ENCODE measurements around the gene ARF4. TPM values are rescaled to one million over a fixed set of nuclear protein-coding genes. Genes with fewer than 3 reads are reported as not detected.
"Not testable (repeated sequence)": the region's sequence is repeated elsewhere in the genome, so short reads cannot be mapped to it uniquely, and the experiment has no call there.

ARF4 gene
- total RNA-seq (2014; rRNA removed; shearing (Covaris generic)), result 179 and 180 TPM in 2 replicates

DNA sequence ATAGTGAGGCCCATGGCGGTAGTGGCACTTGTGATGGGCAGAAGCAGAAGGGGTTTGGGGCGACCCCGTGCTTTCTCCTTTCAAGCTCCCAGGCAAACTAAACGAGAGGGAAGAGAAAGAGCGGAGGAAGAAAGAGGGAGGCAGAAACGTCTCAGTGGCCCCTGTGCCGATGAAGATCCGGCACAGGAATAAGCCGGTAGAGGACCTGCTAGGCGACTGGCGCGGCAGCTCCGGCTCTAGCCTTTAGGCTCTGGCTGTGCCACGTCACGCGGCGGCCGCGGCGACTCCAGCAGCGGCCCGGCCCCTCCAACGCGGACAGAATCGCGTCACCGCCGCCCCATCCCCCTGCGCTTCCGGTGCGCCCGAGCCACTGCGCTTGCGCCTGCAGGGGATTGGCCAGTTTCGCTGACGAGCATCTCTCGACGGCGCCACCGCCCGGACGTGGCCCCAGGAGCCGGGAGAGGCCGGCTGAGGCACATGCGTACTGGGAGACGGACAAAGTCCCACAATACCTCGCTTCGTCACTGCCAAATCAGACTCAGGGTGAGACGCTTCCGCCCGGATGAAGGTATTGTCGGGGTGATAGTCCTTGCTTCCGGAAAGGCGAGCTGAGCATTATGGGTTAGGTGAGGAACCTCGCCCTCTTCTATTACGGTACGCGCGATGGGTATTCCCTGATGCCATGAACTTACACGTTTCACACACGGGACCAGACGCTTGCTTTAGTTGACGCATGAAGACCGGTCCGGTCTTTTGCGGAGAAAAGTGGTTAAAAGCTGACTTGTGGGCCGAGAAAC is at the start of gene ARF4:
ARF4 (minus strand) TSS at position 218 of the 797 bp plus-strand sequence; CDS start at position 14, 204 bp downstream.
- H3K27ac ChIP-seq, result peak within 1 kb of the TSS; percentile 83
- H3K36me3 ChIP-seq, result peaks cover 12% of the 10 kb centered on the region
- H3K4me3 ChIP-seq, result peak within 1 kb of the TSS; percentile 77
- H3K27me3 ChIP-seq, result no peaks in the 10 kb centered on the region
- DNase-seq, result peak; percentile 96 to 97
- H3K9me3 ChIP-seq (replicated peaks), result no peaks in the 10 kb centered on the region
- H3K4me1 ChIP-seq, result no peaks in the 10 kb centered on the region

DNA sequence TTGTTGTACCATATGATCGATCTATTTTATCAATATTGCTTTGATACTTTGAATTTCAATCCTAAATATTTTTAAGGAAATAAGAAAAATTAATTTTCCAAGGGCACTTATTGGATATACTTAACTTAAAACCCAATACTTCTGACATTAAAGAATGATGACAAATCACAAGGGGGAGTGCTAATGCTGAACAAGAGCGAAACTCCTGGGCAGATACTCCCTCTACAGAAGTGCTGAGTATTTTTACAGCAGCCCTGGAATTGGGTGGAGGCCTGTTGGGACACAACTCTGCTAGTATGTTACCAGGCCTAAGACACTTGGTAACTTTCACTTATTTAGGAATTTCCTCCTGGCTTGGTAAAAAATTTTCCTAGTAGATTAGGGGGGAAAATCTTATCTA is 49.6 kb upstream of the ARF4 start:
- no peaks in the 10 kb centered on the region for H3K9me3 ChIP-seq (replicated peaks)
- H3K36me3 ChIP-seq, result no peaks in the 10 kb centered on the region
- DNase-seq, result peak in 1 of 2 experiments; percentile 2
- H3K4me1 ChIP-seq, result no peaks in the 10 kb centered on the region
- H3K4me3 ChIP-seq, result no peak overlapping the region
- H3K27ac ChIP-seq, result no peak overlapping the region
- no peaks in the 10 kb centered on the region for H3K27me3 ChIP-seq

DNA sequence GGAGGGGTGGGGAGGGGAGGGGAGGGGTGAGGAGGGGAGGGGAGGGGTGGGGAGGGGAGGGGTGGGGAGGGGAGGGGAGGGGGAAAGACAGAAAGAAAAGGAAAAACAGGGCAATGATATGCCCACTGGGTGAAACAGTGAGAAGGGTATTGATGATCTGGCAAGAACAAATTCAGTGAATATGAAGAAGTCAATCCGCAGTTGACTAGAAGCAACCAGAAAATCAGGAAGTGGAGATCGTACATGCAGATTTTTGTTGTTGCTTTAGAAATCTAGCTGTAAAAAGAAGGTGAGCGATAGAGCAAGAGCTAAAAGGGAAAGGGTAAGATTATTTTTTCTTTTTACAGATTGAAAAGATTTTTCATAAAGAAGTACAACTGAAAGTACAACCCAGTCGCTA is 47.6 kb upstream of the ARF4 start:
- Histone ChIP-seq H3K36me3 (no peaks in the 10 kb centered on the region), H3K27ac (no peak overlapping the region), H3K27me3 (no peaks in the 10 kb centered on the region), H3K9me3 (replicated peaks) (no peaks in the 10 kb centered on the region), H3K4me1 (no peaks in the 10 kb centered on the region), H3K4me3 (no peak overlapping the region)
- DNase-seq, result no peak

DNA sequence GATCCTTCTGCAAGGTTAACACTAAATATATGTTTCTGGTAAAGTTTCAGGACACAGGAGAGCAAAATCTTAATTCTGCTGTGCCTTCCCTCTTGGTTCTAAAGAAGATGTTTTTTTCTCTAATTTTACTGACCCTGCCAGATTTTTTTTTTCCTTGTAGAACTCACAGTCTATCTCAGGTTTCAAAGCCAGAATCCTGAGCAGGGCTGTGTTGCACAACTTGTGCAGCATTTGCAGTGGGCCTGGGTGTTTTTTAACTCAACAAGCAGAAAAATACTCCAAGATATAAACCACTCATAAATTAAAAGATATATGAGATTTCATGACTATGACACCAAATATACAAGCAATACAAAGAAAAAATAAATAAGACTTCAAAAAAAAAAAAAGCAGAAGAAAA is 40.2 kb upstream of the ARF4 start:
- DNase-seq, result no peak
- H3K27me3 ChIP-seq, result no peaks in the 10 kb centered on the region
- H3K4me1 ChIP-seq, result no peaks in the 10 kb centered on the region
- H3K4me3 ChIP-seq, result no peak overlapping the region
- H3K36me3 ChIP-seq, result peaks cover 6% of the 10 kb centered on the region; the same call in 1 of the 2 replicates
- H3K27ac ChIP-seq, result no peak overlapping the region
- H3K9me3 ChIP-seq (replicated peaks), result no peaks in the 10 kb centered on the region

DNA sequence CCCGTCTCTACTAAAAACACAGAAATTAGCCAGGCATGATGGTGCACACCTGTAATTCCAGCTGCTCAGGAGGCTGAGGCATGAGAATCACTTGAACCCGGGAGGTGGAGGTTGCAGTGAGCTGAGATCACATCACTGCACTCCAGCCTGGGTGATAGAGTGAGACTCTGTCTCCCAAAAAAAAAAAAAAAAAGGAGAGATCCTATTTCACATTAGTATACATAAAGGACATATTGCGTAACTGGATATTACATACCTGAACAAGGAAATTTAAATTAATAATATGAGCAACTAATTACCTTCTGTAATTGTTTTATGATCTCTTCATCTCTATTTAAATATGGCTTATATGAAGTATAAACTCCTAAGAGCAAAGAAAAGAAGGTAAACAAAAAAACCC is 37.1 kb upstream of the ARF4 start:
- not testable (repeated sequence) for H3K4me3 ChIP-seq; H3K9me3 ChIP-seq (replicated peaks); H3K27me3 ChIP-seq; DNase-seq; H3K4me1 ChIP-seq; H3K27ac ChIP-seq
- H3K36me3 ChIP-seq, result peaks cover 18% of the 10 kb centered on the region

DNA sequence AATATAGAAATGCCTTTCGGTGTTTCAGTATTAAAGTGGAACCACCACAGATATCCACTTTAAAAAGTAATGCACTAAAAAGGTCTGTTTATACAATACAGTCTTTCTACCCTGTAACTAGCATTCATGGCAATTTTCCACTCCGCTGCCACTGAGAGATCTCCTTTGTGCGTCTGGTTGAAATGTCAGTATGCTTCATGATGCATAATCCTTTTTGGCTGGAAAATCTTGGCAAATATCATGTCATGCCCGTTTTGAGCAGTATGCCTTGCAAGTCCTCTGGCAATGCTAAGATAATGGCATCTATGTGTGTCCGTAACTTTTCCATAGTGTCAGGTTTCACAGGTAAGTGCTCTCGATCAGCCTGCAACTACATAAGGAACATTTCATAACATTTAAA is 30.8 kb upstream of the ARF4 start:
- Histone ChIP-seq H3K27me3 (no peaks in the 10 kb centered on the region), H3K4me3 (no peak overlapping the region), H3K36me3 (peaks cover 16% of the 10 kb centered on the region), H3K27ac (no peak overlapping the region), H3K9me3 (replicated peaks) (no peaks in the 10 kb centered on the region), H3K4me1 (no peaks in the 10 kb centered on the region)
- no peak for DNase-seq

DNA sequence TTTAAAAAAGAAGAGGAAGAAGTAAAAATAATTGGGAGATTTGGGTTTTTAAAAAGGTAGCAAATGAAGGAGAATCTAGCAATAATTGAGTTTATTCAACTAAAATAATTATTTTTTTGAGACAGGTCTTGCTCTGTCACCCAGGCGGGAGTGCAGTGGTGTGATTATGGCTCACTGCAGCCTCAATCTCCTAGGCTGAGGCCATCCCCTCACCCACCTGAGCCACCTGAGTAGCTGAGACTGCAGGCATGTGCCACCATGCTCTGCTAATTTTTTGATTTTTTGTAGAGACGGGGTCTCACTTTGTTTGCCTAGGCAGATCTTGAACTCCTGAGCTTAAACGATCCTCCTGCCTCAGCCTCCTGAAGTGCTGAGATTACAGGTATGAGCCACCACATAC is 27.7 kb upstream of the ARF4 start:
- Histone ChIP-seq H3K4me1 (no peaks in the 10 kb centered on the region), H3K36me3 (peaks cover under 1% of the 10 kb centered on the region; the same call in 1 of the 2 replicates), H3K9me3 (replicated peaks) (no peaks in the 10 kb centered on the region), H3K4me3 (no peak overlapping the region), H3K27ac (no peak overlapping the region), H3K27me3 (no peaks in the 10 kb centered on the region)
- no peak for DNase-seq

DNA sequence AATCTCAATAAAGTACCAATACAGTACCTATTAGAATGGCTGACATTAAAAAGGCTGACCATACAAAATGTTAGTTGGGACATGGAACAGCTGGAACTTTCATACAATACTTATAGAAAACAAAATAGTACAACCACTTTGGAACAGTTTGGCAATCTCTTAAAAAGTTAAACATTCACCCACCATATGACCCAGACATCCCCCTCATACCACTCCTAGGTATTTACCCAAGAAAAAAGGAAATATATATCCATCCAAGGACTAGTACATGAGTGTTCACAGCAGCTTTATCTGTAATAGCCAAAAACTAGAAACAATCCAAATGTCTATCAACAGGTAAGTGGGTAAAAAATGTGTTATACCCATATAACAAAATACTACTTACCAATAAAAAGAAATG is 25.2 kb upstream of the ARF4 start:
- DNase-seq, result no peak
- Histone ChIP-seq H3K27me3 (no peaks in the 10 kb centered on the region), H3K9me3 (replicated peaks) (no peaks in the 10 kb centered on the region), H3K4me1 (no peaks in the 10 kb centered on the region), H3K4me3 (no peak overlapping the region), H3K27ac (no peak overlapping the region), H3K36me3 (no peaks in the 10 kb centered on the region)

DNA sequence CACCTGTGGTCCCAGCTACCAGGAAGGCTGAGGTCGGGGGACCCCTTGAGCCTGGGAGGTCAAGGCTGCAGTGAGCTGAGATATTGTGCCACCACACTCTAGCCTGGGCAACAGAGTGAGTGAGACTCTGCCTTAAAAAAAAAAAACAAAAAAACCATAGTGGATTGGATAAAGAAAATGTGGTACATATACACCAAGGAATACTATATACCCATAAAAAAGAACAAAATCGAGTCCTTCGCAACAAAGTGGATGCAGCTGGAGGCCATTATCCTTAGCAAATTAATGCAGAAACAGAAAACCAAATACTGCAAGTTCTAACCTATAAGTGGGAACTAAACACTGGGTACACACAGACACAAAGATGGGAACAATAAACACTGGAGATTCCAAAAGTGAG is 20.6 kb upstream of the ARF4 start:
- H3K36me3 ChIP-seq, result no peaks in the 10 kb centered on the region
- H3K27ac ChIP-seq, result no peak overlapping the region
- no peaks in the 10 kb centered on the region for H3K9me3 ChIP-seq (replicated peaks)
- no peak for DNase-seq
- no peak overlapping the region for H3K4me3 ChIP-seq
- no peaks in the 10 kb centered on the region for H3K27me3 ChIP-seq
- no peaks in the 10 kb centered on the region for H3K4me1 ChIP-seq

DNA sequence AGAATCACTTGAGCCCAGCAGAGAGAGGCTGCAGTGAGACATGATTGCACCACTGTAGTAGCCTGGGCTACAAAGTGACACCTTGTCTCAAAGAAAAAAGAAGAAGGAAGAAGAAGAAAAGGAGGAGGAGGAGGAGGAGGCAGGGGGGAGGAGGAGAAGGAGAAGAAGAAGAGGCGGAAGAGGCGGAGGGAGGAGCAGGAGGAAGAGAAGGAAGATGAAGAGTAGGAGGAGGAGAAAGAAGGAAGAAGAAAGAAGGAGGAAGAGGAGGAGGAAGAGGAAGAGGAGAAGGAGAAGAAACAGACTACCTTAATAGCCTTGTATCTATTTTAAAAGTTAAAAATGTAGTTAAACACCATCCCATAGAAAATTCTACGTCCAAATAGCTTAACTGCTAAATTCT is 19.1 kb upstream of the ARF4 start:
- Histone ChIP-seq H3K9me3 (replicated peaks) (peaks cover 4% of the 10 kb centered on the region; the same call in 1 of the 2 replicates), H3K36me3 (no peaks in the 10 kb centered on the region), H3K27ac (no peak overlapping the region), H3K4me1 (no peaks in the 10 kb centered on the region), H3K4me3 (no peak overlapping the region), H3K27me3 (no peaks in the 10 kb centered on the region)
- DNase-seq, result no peak

DNA sequence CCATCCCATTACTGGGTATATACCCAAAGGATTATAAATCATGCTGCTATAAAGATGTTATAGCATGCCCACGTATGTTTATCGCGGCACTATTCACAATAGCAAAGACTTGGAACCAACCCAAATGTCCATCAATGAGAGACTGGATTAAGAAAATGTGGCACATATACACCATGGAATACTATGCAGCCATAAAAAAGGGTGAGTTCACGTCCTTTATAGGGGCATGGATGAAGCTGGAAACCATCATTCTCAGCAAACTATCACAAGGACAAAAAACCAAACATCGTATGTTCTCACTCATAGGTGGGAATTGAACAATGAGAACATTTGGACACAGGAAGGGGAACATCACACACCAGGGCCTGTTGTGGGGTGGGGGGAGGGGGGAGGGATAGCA is 14.7 kb upstream of the ARF4 start:
- not testable (repeated sequence) for H3K9me3 ChIP-seq (replicated peaks); H3K27ac ChIP-seq; H3K27me3 ChIP-seq; H3K4me1 ChIP-seq; H3K36me3 ChIP-seq; H3K4me3 ChIP-seq; DNase-seq

DNA sequence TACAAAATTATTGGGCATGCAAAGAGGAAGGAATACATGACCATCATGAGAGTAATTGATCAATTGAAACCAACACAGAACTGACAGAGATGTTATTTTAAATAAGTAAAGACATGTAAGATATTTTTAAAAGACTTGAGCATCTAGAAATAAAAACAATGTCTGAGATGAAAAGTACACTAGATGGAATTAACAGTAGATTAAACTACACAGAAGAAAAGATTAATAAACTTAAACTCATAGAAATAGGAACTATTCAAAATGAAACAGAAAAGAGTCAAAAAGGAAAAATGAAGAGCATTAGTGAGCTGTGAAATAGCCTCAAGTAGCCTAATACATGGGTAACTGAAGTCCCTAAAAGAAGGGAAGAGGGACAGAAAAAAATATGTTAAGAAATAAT is 8.5 kb upstream of the ARF4 start:
- Histone ChIP-seq H3K27me3 (no peaks in the 10 kb centered on the region), H3K4me3 (no peak overlapping the region), H3K36me3 (no peaks in the 10 kb centered on the region), H3K4me1 (no peaks in the 10 kb centered on the region), H3K27ac (no peak overlapping the region), H3K9me3 (replicated peaks) (0 out of 2 replicates have a peak, but pooled peaks cover 4% of the 10 kb centered on the region)
- no peak for DNase-seq

DNA sequence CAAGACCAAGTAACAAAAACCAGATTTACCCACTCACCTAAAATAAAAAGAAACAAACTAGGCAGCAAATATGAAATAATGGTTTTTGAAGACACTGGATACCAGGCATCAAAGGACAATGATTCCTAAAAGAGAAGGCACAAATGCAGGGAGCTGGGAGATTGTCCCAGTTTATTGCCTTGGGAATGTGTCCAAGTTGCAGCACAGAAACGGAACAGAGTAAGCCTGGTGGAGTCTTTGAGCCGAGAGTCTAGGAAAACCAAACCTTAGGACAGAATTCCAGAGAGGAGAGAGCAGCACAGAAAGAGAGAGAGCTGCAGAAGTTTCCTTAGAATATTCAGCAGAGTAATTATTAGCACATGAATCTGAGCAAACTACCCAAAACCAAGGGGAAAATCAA is 7.8 kb upstream of the ARF4 start:
- Histone ChIP-seq H3K36me3 (no peaks in the 10 kb centered on the region), H3K9me3 (replicated peaks) (0 out of 2 replicates have a peak, but pooled peaks cover 4% of the 10 kb centered on the region), H3K27me3 (no peaks in the 10 kb centered on the region), H3K4me1 (no peaks in the 10 kb centered on the region), H3K4me3 (no peak overlapping the region), H3K27ac (no peak overlapping the region)
- no peak for DNase-seq

DNA sequence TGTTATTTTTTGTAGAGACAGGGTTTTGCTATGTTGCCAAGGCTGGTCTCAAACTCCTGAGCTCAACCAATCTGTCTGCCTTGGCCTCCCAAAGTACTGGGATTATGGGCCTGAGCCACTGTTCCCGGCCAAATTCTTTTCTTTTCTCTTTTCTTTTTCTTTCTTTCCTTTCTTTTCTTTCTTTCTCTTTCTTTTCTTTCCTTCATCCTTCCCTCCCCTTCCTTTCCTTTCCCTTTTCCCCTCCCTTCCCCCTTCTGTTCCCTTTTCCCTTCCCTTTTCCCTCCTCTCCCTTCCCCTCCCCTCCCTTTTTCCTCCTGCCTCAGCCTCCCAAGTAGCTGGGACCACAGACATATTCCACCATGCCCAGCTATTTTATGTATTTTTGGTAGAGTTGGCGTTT is 3.1 kb upstream of the ARF4 start:
- no peak overlapping the region for H3K27ac ChIP-seq
- no peak overlapping the region for H3K4me3 ChIP-seq
- H3K9me3 ChIP-seq (replicated peaks), result no peaks in the 10 kb centered on the region
- no peaks in the 10 kb centered on the region for H3K27me3 ChIP-seq
- DNase-seq, result no peak
- H3K36me3 ChIP-seq, result peaks cover 3% of the 10 kb centered on the region; the same call in 1 of the 2 replicates
- no peaks in the 10 kb centered on the region for H3K4me1 ChIP-seq

DNA sequence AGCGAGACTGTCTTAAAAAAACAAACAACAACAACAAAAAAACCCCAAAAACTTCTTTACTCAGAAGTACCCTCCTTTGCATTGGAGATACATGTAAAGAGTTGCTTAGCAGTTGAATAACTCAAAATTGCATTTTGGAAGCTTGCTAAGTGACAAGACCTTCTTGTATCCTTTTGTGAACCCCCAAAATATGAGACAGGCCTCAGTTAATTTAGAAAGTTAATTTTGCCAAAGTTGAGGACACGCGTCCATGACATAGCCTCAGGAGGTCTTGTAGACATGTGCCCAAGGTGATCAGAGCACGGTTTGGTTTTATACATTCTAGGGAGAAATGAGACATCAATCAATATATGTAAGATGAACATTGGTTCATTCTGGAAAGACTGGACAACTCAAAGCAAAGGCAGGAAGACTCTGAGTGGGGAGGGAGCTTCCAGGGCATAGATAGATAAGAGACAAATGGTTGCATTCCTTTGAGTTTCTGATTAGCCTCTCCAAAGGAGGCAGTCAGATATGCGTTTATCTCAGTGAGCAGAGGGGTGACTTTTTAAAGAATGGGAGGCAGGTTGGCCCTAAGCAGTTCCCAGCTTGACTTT is 1.7 kb upstream of the ARF4 start:
- H3K4me3 ChIP-seq, result peak overlapping the region; percentile 77
- H3K27ac ChIP-seq, result peak overlapping the region; percentile 68
- DNase-seq, result no peak
- H3K9me3 ChIP-seq (replicated peaks), result no peaks in the 10 kb centered on the region
- no peaks in the 10 kb centered on the region for H3K4me1 ChIP-seq
- no peaks in the 10 kb centered on the region for H3K27me3 ChIP-seq
- peaks cover 12% of the 10 kb centered on the region for H3K36me3 ChIP-seq

Data from SJCRH30 (cell line).